Measurements from ENCODE around the gene SCFD2.

SCFD2 gene

DNA sequence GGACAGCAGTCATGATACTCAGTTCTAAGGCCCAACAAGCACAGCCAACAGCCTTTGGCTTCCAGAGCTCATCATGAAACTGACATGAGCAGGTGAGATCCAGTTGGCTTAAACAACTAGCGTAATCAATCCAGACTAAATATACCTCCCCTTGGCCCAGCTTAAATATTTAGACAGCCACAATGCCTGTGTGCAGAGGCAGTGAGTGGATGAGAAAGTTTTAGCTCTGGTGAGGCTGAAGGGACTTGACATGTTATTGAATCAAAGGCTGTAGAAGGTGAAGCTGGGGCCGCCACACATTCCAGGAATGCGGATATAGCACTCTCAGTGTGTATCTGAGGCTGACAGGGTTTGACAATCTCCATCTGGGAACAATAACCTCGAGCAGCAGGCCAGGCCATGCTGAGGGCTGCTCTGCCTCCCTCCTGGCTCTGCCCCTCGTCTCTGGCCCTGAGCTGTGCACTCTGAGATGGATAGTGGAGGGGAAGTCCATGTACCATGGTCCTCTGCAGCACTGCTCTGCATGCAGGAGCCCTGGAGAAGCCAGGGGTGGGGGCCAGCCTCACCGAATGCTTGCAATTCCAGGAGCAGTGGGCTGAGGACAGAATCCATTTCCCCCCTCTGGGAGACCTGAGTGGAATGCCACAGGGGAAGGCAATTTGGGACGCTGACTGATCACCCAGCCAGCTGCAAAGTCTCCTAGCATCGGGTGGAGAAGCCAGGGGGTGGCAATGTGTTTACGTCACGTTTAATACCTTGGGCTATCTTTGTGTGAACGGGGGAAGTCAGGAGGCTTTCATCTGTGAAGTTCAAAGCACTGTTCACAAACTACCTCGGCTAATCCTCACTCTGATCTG is 541.0 kb downstream of the SCFD2 start:
- no peak for DNase-seq (ENCODE audit: low spot score)

DNA sequence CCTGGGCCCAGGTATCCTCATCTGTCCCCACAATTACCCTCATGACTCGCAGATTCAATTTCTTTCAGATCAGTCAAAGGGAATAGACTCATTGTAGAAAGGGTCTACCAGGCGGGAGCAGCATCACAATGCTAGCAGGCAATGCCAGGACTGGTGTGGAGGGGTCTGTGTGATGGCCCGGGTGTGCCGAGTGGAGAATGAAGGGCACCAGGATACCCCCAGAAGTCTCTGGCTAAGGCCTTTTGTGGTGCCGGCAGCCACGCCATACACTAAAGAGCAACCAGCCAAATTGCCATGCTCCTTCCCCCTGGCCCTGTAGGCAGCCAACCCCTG is 541.6 kb downstream of the SCFD2 start:
- no peak for DNase-seq (ENCODE audit: low spot score)

DNA sequence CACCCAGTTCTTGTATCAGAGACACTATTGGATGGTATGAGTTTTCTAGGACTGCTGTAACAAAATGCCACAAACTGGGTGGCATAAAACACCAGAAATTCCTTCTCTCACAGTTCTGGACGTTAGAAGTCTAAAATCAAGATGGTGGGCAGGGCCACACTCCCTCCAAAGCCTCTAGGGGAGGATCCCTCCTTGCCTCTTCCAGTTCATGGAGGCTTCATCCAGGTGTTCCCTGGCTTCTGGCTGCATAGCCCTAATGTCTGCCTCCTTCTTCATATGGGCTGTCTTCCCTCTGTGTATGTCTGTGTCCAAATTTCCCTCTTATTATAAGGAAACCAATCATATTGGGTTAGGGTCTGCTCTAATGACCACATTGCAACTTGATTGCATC is 542.2 kb downstream of the SCFD2 start:
- no peak for DNase-seq (ENCODE audit: low spot score)

Measured in ecto neural progenitor cell (in vitro differentiated cells).